IMR-90 (cell line): ENCODE results near the gene PDZD2. TPM values are rescaled to one million over a fixed set of nuclear protein-coding genes. Genes with fewer than 3 reads are reported as not detected.

Experiments
- ATAC-seq: fragments of 200-7000 bp; cut with Tn5 transposase; 2 replicates; pipeline ENCODE4 v1.9.1; 2020; ENCODE audit warnings: low read depth, mild to moderate bottlenecking, moderate library complexity
- BruUV-seq: library from RNA; stranded (reverse); fragments of 400-500 nt; replicated peaks from 2 replicates; lab custom pipeline; 2021; lab: Mats Ljungman, UMichigan
- CTCF ChIA-PET: fragments of 300-600 bp; formaldehyde crosslinking; extraction: SDS; loops from one replicate; lab custom pipeline; 2021; ENCODE audit warnings: antibody characterized with exemption; lab: Yijun Ruan, JAX
- POLR2A ChIA-PET: fragments of 300-600 bp; sonication (Branson Sonifier 250); formaldehyde crosslinking; loops from one replicate; lab custom pipeline; 2022; ENCODE audit warnings: antibody characterized with exemption; ENCODE audit not compliant: unreplicated experiment; lab: Charles Lee
- DNase-seq: peaks from one replicate; pipeline ENCODE4 v3.0.0; 2013
- H2AFZ ChIP-seq: replicated peaks from 2 replicates; pipeline ENCODE3; 2013; ENCODE audit warnings: low read length, mild to moderate bottlenecking; ENCODE audit not compliant: poor library complexity
- H2AK5ac ChIP-seq: 2 replicates; pipeline ENCODE4 v1.6.1; 2013; ENCODE audit warnings: low read depth, low read length, inconsistent platforms
- H2AK9ac ChIP-seq: replicated peaks from 2 replicates; pipeline ENCODE3; 2013; ENCODE audit warnings: mild to moderate bottlenecking, low read depth, low read length, moderate library complexity; ENCODE audit not compliant: poor library complexity
- H2BK120ac ChIP-seq: 2 replicates; pipeline ENCODE4 v1.6.1; 2013; ENCODE audit warnings: low read depth, low read length, inconsistent platforms
- H2BK15ac ChIP-seq: 3 replicates; pipeline ENCODE4 v1.6.1; 2013; ENCODE audit warnings: low read depth, low read length, inconsistent platforms
- H2BK20ac ChIP-seq: 2 replicates; pipeline ENCODE4 v1.6.1; 2013; ENCODE audit warnings: low read depth, mild to moderate bottlenecking, inconsistent platforms, low read length, moderate library complexity
- H2BK5ac ChIP-seq: 2 replicates; pipeline ENCODE4 v1.6.1; 2013; ENCODE audit warnings: mild to moderate bottlenecking, low read depth, low read length, inconsistent platforms; ENCODE audit not compliant: poor library complexity, severe bottlenecking
- H3K14ac ChIP-seq: replicated peaks from 2 replicates; pipeline ENCODE4 v1.6.1; 2013; ENCODE audit warnings: low read depth, low read length, inconsistent platforms
- H3K18ac ChIP-seq: 2 replicates; pipeline ENCODE4 v1.6.1; 2013; ENCODE audit warnings: low read depth, low read length, control low read depth
- H3K23ac ChIP-seq: 2 replicates; pipeline ENCODE4 v1.6.1; 2013; ENCODE audit warnings: low read depth, low read length, inconsistent platforms
- H3K27ac ChIP-seq: 2 replicates; pipeline ENCODE4 v1.5.1; 2013; ENCODE audit warnings: mild to moderate bottlenecking, control low read depth, low read length; ENCODE audit not compliant: insufficient read depth
- H3K27me3 ChIP-seq: 2 replicates; pipeline ENCODE4 v1.6.1; 2013; ENCODE audit warnings: low read length; ENCODE audit not compliant: control insufficient read depth, insufficient read depth
- H3K36me3 ChIP-seq: 2 replicates; pipeline ENCODE4 v1.6.1; 2013; ENCODE audit warnings: low read length, mixed read lengths; ENCODE audit not compliant: control insufficient read depth, insufficient read depth
- H3K4ac ChIP-seq: 2 replicates; pipeline ENCODE4 v1.6.1; 2013; ENCODE audit warnings: low read depth, low read length, inconsistent platforms
- H3K4me1 ChIP-seq: 2 replicates; pipeline ENCODE4 v1.6.1; 2013; ENCODE audit warnings: low read length, mixed read lengths; ENCODE audit not compliant: control insufficient read depth, insufficient read depth
- H3K4me2 ChIP-seq: 2 replicates; pipeline ENCODE4 v1.6.1; 2013; ENCODE audit warnings: low read depth, mild to moderate bottlenecking, control low read depth, low read length, moderate library complexity
- H3K4me3 ChIP-seq: 2 replicates; pipeline ENCODE4 v1.5.1; 2013; ENCODE audit warnings: low read depth, mild to moderate bottlenecking, control low read depth, low read length, moderate library complexity; ENCODE audit not compliant: insufficient read depth
- H3K56ac ChIP-seq: 2 replicates; pipeline ENCODE4 v1.6.1; 2013; ENCODE audit warnings: low read length, inconsistent platforms; ENCODE audit not compliant: insufficient read depth; ENCODE audit errors: extremely low read depth
- H3K79me1 ChIP-seq, 2 experiments: 2 replicates each; pipeline ENCODE4 v1.6.1; 2013; ENCODE audit warnings: low read length in 2 of 2, inconsistent platforms in 1 of 2, low read depth in 1 of 2
- H3K9ac ChIP-seq: 2 replicates; pipeline ENCODE4 v1.6.1; 2013; ENCODE audit warnings: low read depth, low read length, control low read depth
- H3K9me1 ChIP-seq: 2 replicates; pipeline ENCODE4 v1.6.1; 2013; ENCODE audit warnings: low read length, inconsistent platforms; ENCODE audit not compliant: insufficient read depth
- H3K9me3 ChIP-seq: 2 replicates; pipeline ENCODE4 v1.6.1; 2013; ENCODE audit warnings: low read length; ENCODE audit not compliant: control insufficient read depth, insufficient read depth
- H4K20me1 ChIP-seq: 2 replicates; pipeline ENCODE4 v1.6.1; 2013; ENCODE audit warnings: low read length, inconsistent platforms; ENCODE audit not compliant: insufficient read depth
- H4K5ac ChIP-seq: 2 replicates; pipeline ENCODE4 v1.6.1; 2013; ENCODE audit warnings: mild to moderate bottlenecking, low read depth, low read length, control low read depth
- H4K8ac ChIP-seq, 2 experiments: 2 replicates each; pipeline ENCODE4 v1.6.1; 2013; ENCODE audit warnings: low read depth in 2 of 2, low read length in 2 of 2, control low read depth in 1 of 2, inconsistent platforms in 1 of 2
- H4K91ac ChIP-seq: 2 replicates; pipeline ENCODE4 v1.6.1; 2013; ENCODE audit warnings: low read depth, low read length, inconsistent platforms; ENCODE audit not compliant: insufficient read depth
- BHLHE40 ChIP-seq: fragments of 150-350 bp; IDR thresholded peaks from 2 replicates; pipeline ENCODE4 v1.6.1; 2016; ENCODE audit warnings: mild to moderate bottlenecking, low read depth, low read length
- CEBPB ChIP-seq: IDR thresholded peaks from 2 replicates; pipeline ENCODE4 v1.6.1; 2012; ENCODE audit warnings: low read depth, low read length, improper control_type of control experiment
- CHD1 ChIP-seq: IDR thresholded peaks from 2 replicates; pipeline ENCODE4 v1.6.1; 2012; ENCODE audit warnings: low read depth, low read length, improper control_type of control experiment
- FOS ChIP-seq: fragments of 150-350 bp; IDR thresholded peaks from 2 replicates; pipeline ENCODE4 v1.6.1; 2016; ENCODE audit warnings: low read depth, low read length
- MAFK ChIP-seq: IDR thresholded peaks from 2 replicates; pipeline ENCODE4 v1.6.1; 2012; ENCODE audit warnings: low read depth, low read length, improper control_type of control experiment
- MAZ ChIP-seq: IDR thresholded peaks from 2 replicates; pipeline ENCODE4 v1.6.1; 2012; ENCODE audit warnings: low read depth, mild to moderate bottlenecking, low read length, improper control_type of control experiment, moderate library complexity, borderline replicate concordance
- MXI1 ChIP-seq: IDR thresholded peaks from 2 replicates; pipeline ENCODE4 v1.6.1; 2012; ENCODE audit warnings: low read depth, mild to moderate bottlenecking, low read length, moderate library complexity, borderline replicate concordance
- NFE2L2 ChIP-seq: fragments of 150-350 bp; IDR thresholded peaks from 2 replicates; pipeline ENCODE4 v1.6.1; 2016; ENCODE audit warnings: low read depth, mild to moderate bottlenecking, low read length
- POLR2A ChIP-seq: IDR thresholded peaks from 2 replicates; pipeline ENCODE4 v1.6.1; 2012; ENCODE audit warnings: mild to moderate bottlenecking, low read depth, low read length
- RAD21 ChIP-seq: IDR thresholded peaks from 2 replicates; pipeline ENCODE4 v1.6.1; 2012; ENCODE audit warnings: low read length, improper control_type of control experiment
- RCOR1 ChIP-seq: IDR thresholded peaks from 2 replicates; pipeline ENCODE4 v1.6.1; 2012; ENCODE audit warnings: mild to moderate bottlenecking, low read length, improper control_type of control experiment; ENCODE audit not compliant: insufficient replicate concordance
- RFX5 ChIP-seq: IDR thresholded peaks from 2 replicates; pipeline ENCODE4 v1.8.0; 2012; ENCODE audit warnings: low read depth, mild to moderate bottlenecking, low read length, moderate library complexity
- SMC3 ChIP-seq: fragments of 150-350 bp; IDR thresholded peaks from 2 replicates; pipeline ENCODE4 v1.6.1; 2016; ENCODE audit warnings: low read depth, mild to moderate bottlenecking, antibody characterized with exemption, low read length, moderate library complexity
- WGBS, 2 experiments: methylation state at CpG; one replicate each; pipeline versions ENCODE4 v1.1.5 to v1.1.7; 2013; ENCODE audit warnings: missing lambda C conversion rate in 2 of 2; ENCODE audit not compliant: insufficient read length in 1 of 2; ENCODE audit errors: extremely low coverage in 2 of 2; 5-methylcytosine and 5-hydroxymethylcytosine counted together
- dilution Hi-C: fragments of 300-500 bp; cut with HindIII; formaldehyde crosslinking; loops from one replicate; pipeline ENCODE4 v1.14.3; 2018; ENCODE audit warnings: low sequenced_read_pairs; ENCODE audit not compliant: unreplicated experiment
- in situ Hi-C: fragments of 300-500 bp; cut with MboI; formaldehyde crosslinking; loops from 3 replicates; pipeline ENCODE4 v1.14.3; 2019; ENCODE audit warnings: low sequenced_read_pairs, inconsistent platforms, mixed read lengths
- intact Hi-C: fragments of 100-400 bp; cut with micrococcal nuclease; formaldehyde crosslinking; loops from 2 replicates; pipeline ENCODE4 v1.10.0; 2022
- polyA plus RNA-seq, 3 experiments: library from polyadenylated mRNA; depleted of rRNA; stranded (reverse); fragments of >200 nt; gene quantifications; 2 replicates each; pipeline ENCODE4 v1.2.3, GENCODE V29; 2012; ENCODE audit warnings: low replicate concordance in 1 of 3
- total RNA-seq: library from RNA; depleted of rRNA; stranded (reverse); fragments of >200 nt; gene quantifications from 2 replicates; pipeline ENCODE4 v1.2.3, GENCODE V29; 2012
- TF ChIP-seq, protein P1 (sequence below): conservative IDR thresholded peaks from 2 replicates; pipeline ENCODE4 v1.5.1; 2012; ENCODE audit warnings: mild to moderate bottlenecking, low read depth, low read length, improper control_type of control experiment
- TF ChIP-seq, protein P2 (sequence below): fragments of 150-350 bp; IDR thresholded peaks from 2 replicates; pipeline ENCODE4 v1.6.1; 2017; ENCODE audit warnings: mild to moderate bottlenecking, antibody characterized with exemption, low read length, low read depth

The PDZD2 gene
- total and polyA plus RNA-seq, 2 of the 4 experiments (the other 2 are of a cell fraction): under 0.01 to 0.02 TPM

DNA sequence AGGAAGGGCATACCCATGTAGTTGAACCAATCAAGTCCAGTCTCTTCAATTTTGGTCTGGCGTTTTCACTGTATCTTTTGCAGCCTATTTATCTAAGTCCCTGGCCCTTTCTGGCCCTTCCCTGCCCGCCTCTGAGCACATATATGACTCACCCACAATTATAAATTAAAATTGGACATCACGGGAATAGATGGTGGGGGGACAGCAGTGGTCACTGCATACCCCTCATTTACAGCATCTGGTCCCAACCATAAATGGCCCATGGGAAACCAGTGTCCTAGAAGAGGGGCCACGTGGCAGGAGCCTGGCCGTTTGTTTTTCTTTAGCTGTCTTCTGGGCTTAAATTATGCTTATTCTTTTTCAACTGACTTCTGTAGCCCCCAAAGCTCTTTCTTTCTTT is 69.2 kb downstream of the PDZD2 start:
- H3K27ac ChIP-seq: no peak overlapping the region
- ATAC-seq (no peak), DNase-seq (no peak)
- no peaks in the 10 kb centered on the region for H3K36me3 ChIP-seq
- H2BK15ac ChIP-seq: no peak overlapping the region
- H3K4ac ChIP-seq: no peak overlapping the region
- H2BK20ac ChIP-seq: no peak overlapping the region
- no peak overlapping the region for H3K18ac ChIP-seq
- no peak overlapping the region for H3K9ac ChIP-seq
- TF ChIP-seq CHD1 (no peak), MAZ (no peak), MAFK (no peak), NFE2L2 (no peak), RCOR1 (no peak), RFX5 (no peak), MXI1 (no peak), SMC3 (no peak), RAD21 (no peak), POLR2A (no peak), FOS (no peak), CEBPB (no peak), BHLHE40 (no peak)
- TF ChIP-seq, protein P1, sequence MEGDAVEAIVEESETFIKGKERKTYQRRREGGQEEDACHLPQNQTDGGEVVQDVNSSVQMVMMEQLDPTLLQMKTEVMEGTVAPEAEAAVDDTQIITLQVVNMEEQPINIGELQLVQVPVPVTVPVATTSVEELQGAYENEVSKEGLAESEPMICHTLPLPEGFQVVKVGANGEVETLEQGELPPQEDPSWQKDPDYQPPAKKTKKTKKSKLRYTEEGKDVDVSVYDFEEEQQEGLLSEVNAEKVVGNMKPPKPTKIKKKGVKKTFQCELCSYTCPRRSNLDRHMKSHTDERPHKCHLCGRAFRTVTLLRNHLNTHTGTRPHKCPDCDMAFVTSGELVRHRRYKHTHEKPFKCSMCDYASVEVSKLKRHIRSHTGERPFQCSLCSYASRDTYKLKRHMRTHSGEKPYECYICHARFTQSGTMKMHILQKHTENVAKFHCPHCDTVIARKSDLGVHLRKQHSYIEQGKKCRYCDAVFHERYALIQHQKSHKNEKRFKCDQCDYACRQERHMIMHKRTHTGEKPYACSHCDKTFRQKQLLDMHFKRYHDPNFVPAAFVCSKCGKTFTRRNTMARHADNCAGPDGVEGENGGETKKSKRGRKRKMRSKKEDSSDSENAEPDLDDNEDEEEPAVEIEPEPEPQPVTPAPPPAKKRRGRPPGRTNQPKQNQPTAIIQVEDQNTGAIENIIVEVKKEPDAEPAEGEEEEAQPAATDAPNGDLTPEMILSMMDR: no peak
- TF ChIP-seq, protein P2, sequence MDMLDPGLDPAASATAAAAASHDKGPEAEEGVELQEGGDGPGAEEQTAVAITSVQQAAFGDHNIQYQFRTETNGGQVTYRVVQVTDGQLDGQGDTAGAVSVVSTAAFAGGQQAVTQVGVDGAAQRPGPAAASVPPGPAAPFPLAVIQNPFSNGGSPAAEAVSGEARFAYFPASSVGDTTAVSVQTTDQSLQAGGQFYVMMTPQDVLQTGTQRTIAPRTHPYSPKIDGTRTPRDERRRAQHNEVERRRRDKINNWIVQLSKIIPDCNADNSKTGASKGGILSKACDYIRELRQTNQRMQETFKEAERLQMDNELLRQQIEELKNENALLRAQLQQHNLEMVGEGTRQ: no peak
- no peak overlapping the region for H3K4me2 ChIP-seq
- H4K20me1 ChIP-seq: no peaks in the 10 kb centered on the region
- H2BK5ac ChIP-seq: no peak overlapping the region
- no peak overlapping the region for H2AFZ ChIP-seq
- no peak overlapping the region for H3K4me3 ChIP-seq
- WGBS, 2 experiments: no CpG with 5 or more reads among the region's 5 CpGs
- H3K9me3 ChIP-seq: no peaks in the 10 kb centered on the region
- dilution Hi-C loops: no loop called here
- H2AK5ac ChIP-seq: no peak overlapping the region
- no peak overlapping the region for H2AK9ac ChIP-seq
- CTCF ChIA-PET: no interaction called here
- in situ Hi-C loops: no loop called here
- no peaks in the 10 kb centered on the region for H3K79me1 ChIP-seq
- no peak overlapping the region for H4K5ac ChIP-seq
- POLR2A ChIA-PET: no interaction called here
- H3K56ac ChIP-seq: no peak overlapping the region
- H4K91ac ChIP-seq: no peak overlapping the region
- no peaks in the 10 kb centered on the region for H3K9me1 ChIP-seq
- H3K14ac ChIP-seq: no peak overlapping the region
- no TSS peak for BruUV-seq
- no peak overlapping the region for H4K8ac ChIP-seq
- H3K23ac ChIP-seq: no peak overlapping the region
- no peaks in the 10 kb centered on the region for H3K4me1 ChIP-seq
- no peaks in the 10 kb centered on the region for H3K27me3 ChIP-seq
- intact Hi-C loops: no loop called here
- H2BK120ac ChIP-seq: no peak overlapping the region
